OCI-LY3 (cell line): ENCODE measurements around the gene KRTAP5-1.
"Not testable (repeated sequence)": the region's sequence is repeated elsewhere in the genome, so short reads cannot be mapped to it uniquely, and the experiment has no call there.

Experiments used
- H2AFZ ChIP-seq: fragments of 200-600, 300-600 bp; shearing (Covaris generic); 2 replicates; pipeline ENCODE4 v1.6.0; 2014; ENCODE audit warnings: antibody characterized with exemption, low read depth, low read length
- H3K27ac ChIP-seq: fragments of 200-600, 300-600 bp; sonication (generic); 2 replicates; pipeline ENCODE4 v1.5.1; 2014; ENCODE audit warnings: mild to moderate bottlenecking, low read length, moderate library complexity, mixed read lengths
- H3K27me3 ChIP-seq: fragments of 200-600, 300-600 bp; sonication (generic); 2 replicates; pipeline ENCODE4 v1.6.1; 2014; ENCODE audit warnings: low read depth, low read length, mixed read lengths
- H3K36me3 ChIP-seq: fragments of 200-600, 300-600 bp; sonication (generic); replicated peaks from 2 replicates; pipeline ENCODE3; 2014; ENCODE audit warnings: low read depth, low read length, mixed read lengths
- H3K4me1 ChIP-seq: fragments of 300-600, 200-600 bp; sonication (generic); 2 replicates; pipeline ENCODE4 v1.6.1; 2014; ENCODE audit warnings: low read length, mixed read lengths
- H3K4me2 ChIP-seq: fragments of 200-600, 300-600 bp; sonication (generic); 2 replicates; pipeline ENCODE4 v1.6.1; 2014; ENCODE audit warnings: low read length, mixed read lengths
- H3K4me3 ChIP-seq: fragments of 300-600, 200-600 bp; sonication (generic); 2 replicates; pipeline ENCODE4 v1.5.1; 2014; ENCODE audit warnings: antibody characterized with exemption, mild to moderate bottlenecking, low read length, moderate library complexity
- H3K79me2 ChIP-seq: fragments of 300-600, 200-600 bp; shearing (Covaris generic); 2 replicates; pipeline ENCODE4 v1.6.1; 2014; ENCODE audit warnings: mild to moderate bottlenecking, low read length, mixed read lengths
- H3K9ac ChIP-seq: fragments of 300-600, 200-600 bp; shearing (Covaris generic); 2 replicates; pipeline ENCODE4 v1.6.0; 2014; ENCODE audit warnings: mild to moderate bottlenecking, low read length, moderate library complexity
- H3K9me3 ChIP-seq: fragments of 200-600, 300-600 bp; shearing (Covaris generic); 2 replicates; pipeline ENCODE4 v1.6.1; 2014; ENCODE audit warnings: low read length, mixed read lengths; ENCODE audit not compliant: insufficient read depth
- H4K20me1 ChIP-seq: fragments of 200-600, 300-600 bp; sonication (generic); 2 replicates; pipeline ENCODE4 v1.6.1; 2016; ENCODE audit warnings: low read length, mixed read lengths; ENCODE audit not compliant: insufficient read depth
- CTCF ChIP-seq: fragments of 200-600, 300-600 bp; sonication (generic); IDR thresholded peaks from 2 replicates; pipeline ENCODE4 v1.5.1; 2014; ENCODE audit warnings: antibody characterized with exemption, low read length, low read depth
- EZH2phosphoT487 ChIP-seq: fragments of 200-600 bp; shearing (Covaris generic); IDR thresholded peaks from 2 replicates; pipeline ENCODE4 v1.6.1; 2018; ENCODE audit warnings: antibody characterized with exemption, mixed run types, low read depth

Gene KRTAP5-1

GRCh38 chr11:1581976-1582375 lies 3.1 kb downstream of the KRTAP5-1 start:
- Histone ChIP-seq H3K36me3 (no peaks in the 10 kb centered on the region), H2AFZ (no peak overlapping the region), H3K27me3 (peaks cover 11% of the 10 kb centered on the region; the same call in 1 of the 2 replicates), H3K9me3 (no peaks in the 10 kb centered on the region; the same call in 1 of the 2 replicates), H4K20me1 (no peaks in the 10 kb centered on the region), H3K4me2 (no peak overlapping the region), H3K79me2 (no peaks in the 10 kb centered on the region), H3K9ac (no peak overlapping the region), H3K4me3 (no peak overlapping the region), H3K27ac (no peak overlapping the region), H3K4me1 (no peaks in the 10 kb centered on the region)
- TF ChIP-seq CTCF (no peak), EZH2phosphoT487 (no peak)

- no peaks in the 10 kb centered on the region for H3K36me3 ChIP-seq
- no peak overlapping the region for H3K4me2 ChIP-seq
- TF ChIP-seq EZH2phosphoT487 (no peak), CTCF (no peak)
These were observed 8.3 kb downstream of the KRTAP5-1 start for GRCh38 chr11:1576825-1577224.

GRCh38 chr11:1575756-1576155 lies 9.3 kb downstream of the KRTAP5-1 start:
- not testable (repeated sequence) for H3K36me3 ChIP-seq, H3K9ac ChIP-seq, H2AFZ ChIP-seq, H3K27ac ChIP-seq, H3K4me3 ChIP-seq, H4K20me1 ChIP-seq, H3K79me2 ChIP-seq, H3K9me3 ChIP-seq, H3K4me2 ChIP-seq
- Histone ChIP-seq H3K4me1 (peaks cover 12% of the 10 kb centered on the region), H3K27me3 (peaks cover 22% of the 10 kb centered on the region)

More at GRCh38 chr11:1576825-1577224, 8.3 kb downstream of the KRTAP5-1 start:
- Histone ChIP-seq H3K9ac (no peak overlapping the region), H3K79me2 (no peaks in the 10 kb centered on the region), H2AFZ (no peak overlapping the region), H3K9me3 (no peaks in the 10 kb centered on the region; the same call in 1 of the 2 replicates), H3K4me1 (peaks cover 7% of the 10 kb centered on the region), H3K27ac (no peak overlapping the region), H3K27me3 (peaks cover 22% of the 10 kb centered on the region), H3K4me3 (no peak overlapping the region), H4K20me1 (peaks cover 5% of the 10 kb centered on the region; the same call in 1 of the 2 replicates)

GRCh38 chr11:1574933-1575242 lies 10.2 kb downstream of the KRTAP5-1 start:
- Histone ChIP-seq H3K4me3 (peak overlapping the region; percentile 93; the same call in 1 of the 2 replicates), H3K79me2 (0 out of 2 replicates have a peak, but pooled peaks cover 5% of the 10 kb centered on the region), H3K4me1 (peaks cover 13% of the 10 kb centered on the region), H3K4me2 (no peak overlapping the region), H2AFZ (no peak overlapping the region), H3K36me3 (no peaks in the 10 kb centered on the region), H3K27me3 (peaks cover 22% of the 10 kb centered on the region), H3K9ac (no peak overlapping the region), H3K27ac (no peak overlapping the region), H4K20me1 (peaks cover 10% of the 10 kb centered on the region; the same call in 1 of the 2 replicates), H3K9me3 (no peaks in the 10 kb centered on the region; the same call in 1 of the 2 replicates)
- TF ChIP-seq CTCF (no peak), EZH2phosphoT487 (no peak)
